ENCODE measurements around the gene PNMA8B. TPM values are rescaled to one million over a fixed set of nuclear protein-coding genes. Genes with fewer than 3 reads are reported as not detected.

The PNMA8B gene
- total and polyA plus RNA-seq, 2 donors (not counting 3 experiments of a cell fraction or from before 2014, with no cell fraction given), result 0.11 TPM; not detected in 1

DNA sequence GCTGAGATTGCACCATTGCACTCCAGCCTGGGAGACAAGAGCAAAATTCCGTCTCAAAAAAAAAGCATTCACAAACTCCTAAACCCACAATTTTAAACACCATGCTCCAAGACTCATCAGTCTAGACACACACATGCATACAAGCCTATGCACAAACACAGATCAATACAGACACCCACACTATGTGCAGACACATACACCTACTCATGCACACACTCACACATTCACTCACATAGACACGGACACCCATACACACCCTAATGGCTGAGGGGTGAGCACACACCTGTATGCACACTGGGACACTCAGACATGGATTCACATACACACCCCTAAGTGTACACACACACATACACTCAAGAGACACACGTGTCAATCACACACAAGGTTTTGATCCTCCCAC lies 9.3 kb downstream of the PNMA8B start:
- FAIRE-seq, result no peak

DNA sequence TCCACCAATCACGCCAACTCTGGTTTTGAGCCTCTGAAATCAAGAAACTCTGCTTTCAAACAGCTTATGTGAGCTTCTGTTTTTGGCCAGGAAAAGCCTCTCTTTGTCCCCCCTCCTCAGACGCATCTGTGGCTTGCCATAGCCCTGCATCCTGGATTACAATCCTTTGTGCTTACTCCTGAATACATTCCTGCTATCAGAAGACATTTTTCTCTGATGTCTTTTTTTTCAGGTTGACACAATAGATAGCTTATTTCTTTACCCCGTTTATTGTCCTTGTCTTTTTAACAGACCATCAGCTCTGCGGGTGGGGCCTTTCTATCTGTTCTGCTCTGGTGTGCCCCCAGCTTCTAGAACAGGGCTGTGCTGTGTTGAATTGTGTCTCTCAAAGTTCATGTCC lies 11.0 kb downstream of the PNMA8B start:
- no peak for FAIRE-seq
- no peaks in the 10 kb centered on the region for H4K20me1 ChIP-seq (replicated peaks; ENCODE audit: control insufficient read depth, extremely low read depth, insufficient read depth, low read length)
- CTCF ChIA-PET, result interaction anchor here (0.8 to 2.2 kb wide), 7 partner anchors 13 to 90 kb away, joined by 3 to 7 read pairs (median 4); no protein-coding TSS in a partner anchor
- peaks cover 9% of the 10 kb centered on the region for H3K4me1 ChIP-seq (ENCODE audit: control insufficient read depth, extremely low read depth, insufficient read depth, low read length)
- no peak overlapping the region for H3K4me2 ChIP-seq (ENCODE audit: insufficient read depth, low read length)
- H3K4me3 ChIP-seq (replicated peaks in 1 of 3; ENCODE audit: insufficient read depth in 1 of 3, low read depth in 1 of 3, low read length in 3 of 3), result no peak overlapping the region
- dilution Hi-C loops (cut with MboI; ENCODE audit: extremely low pct_ligation_motif_present, low sequenced_read_pairs), result no loop called here
- H3K27ac ChIP-seq (ENCODE audit: insufficient read depth, low read depth, low read length), result no peak overlapping the region
- no peak for DNase-seq (ENCODE audit: low read depth, low spot score)
- no peaks in the 10 kb centered on the region for H3K36me3 ChIP-seq (ENCODE audit: control insufficient read depth in 2 of 2, extremely low read depth in 1 of 2, insufficient read depth in 2 of 2, low read length in 2 of 2)
- no peak overlapping the region for H2AFZ ChIP-seq (ENCODE audit: low read depth, low read length)
- H3K79me2 ChIP-seq (ENCODE audit: control insufficient read depth, insufficient read depth, low read length), result no peaks in the 10 kb centered on the region
- intact Hi-C loops (cut with micrococcal nuclease), result no loop called here
- POLR2A ChIA-PET, result no interaction called here
- H3K9me3 ChIP-seq (replicated peaks; ENCODE audit: control insufficient read depth, insufficient read depth, low read length), result no peaks in the 10 kb centered on the region
- H3K9me1 ChIP-seq (replicated peaks; ENCODE audit: control insufficient read depth, extremely low read depth, insufficient read depth, low read length), result no peaks in the 10 kb centered on the region
- TF ChIP-seq GATA2 (IDR thresholded peaks at IDR 0.05; ENCODE audit: insufficient read depth, insufficient read length, low read depth, low read length) (no peak), JUN (IDR thresholded peaks at IDR 0.05; ENCODE audit: borderline replicate concordance, insufficient read depth, insufficient read length, low read depth) (no peak), POLR2AphosphoS5 (IDR thresholded peaks at IDR 0.05; ENCODE audit: insufficient read depth, low read depth, low read length) (no peak), FOS (IDR thresholded peaks at IDR 0.05; ENCODE audit: borderline replicate concordance, insufficient read depth, low read length) (no peak), POLR2A (IDR thresholded peaks at IDR 0.05; ENCODE audit: low read depth, low read length) (no peak), MYC (IDR thresholded peaks at IDR 0.05; ENCODE audit: low read depth, low read length) (no peak)
- TF ChIP-seq, protein P1, sequence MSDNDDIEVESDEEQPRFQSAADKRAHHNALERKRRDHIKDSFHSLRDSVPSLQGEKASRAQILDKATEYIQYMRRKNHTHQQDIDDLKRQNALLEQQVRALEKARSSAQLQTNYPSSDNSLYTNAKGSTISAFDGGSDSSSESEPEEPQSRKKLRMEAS (IDR thresholded peaks at IDR 0.05; ENCODE audit: insufficient read depth, insufficient read length), result no peak
- no TSS peak for BruUV-seq (replicated peaks)
- H3K9ac ChIP-seq (replicated peaks; ENCODE audit: extremely low read depth, insufficient read depth, low read length), result no peak overlapping the region
- H3K27me3 ChIP-seq (ENCODE audit: control insufficient read depth in 2 of 2, insufficient read depth in 2 of 2, low read length in 2 of 2), result peaks cover 19 to 21% of the 10 kb centered on the region in 2 experiments

More for the DNA sequence above, 9.3 kb downstream of the PNMA8B start:
- CTCF ChIA-PET, result interaction anchor here (1.0 kb wide), 1 partner anchor 206 kb away, joined by 3 read pairs; no protein-coding TSS in a partner anchor
- no peak for DNase-seq (ENCODE audit: low read depth, low spot score)
- TF ChIP-seq GATA2 (IDR thresholded peaks at IDR 0.05; ENCODE audit: insufficient read depth, insufficient read length, low read depth, low read length), result no peak
- TF ChIP-seq POLR2AphosphoS5 (IDR thresholded peaks at IDR 0.05; ENCODE audit: insufficient read depth, low read depth, low read length), result no peak
- no peak for TF ChIP-seq FOS (IDR thresholded peaks at IDR 0.05; ENCODE audit: borderline replicate concordance, insufficient read depth, low read length)
- Histone ChIP-seq H3K79me2 (ENCODE audit: control insufficient read depth, insufficient read depth, low read length) (no peaks in the 10 kb centered on the region), H3K4me1 (ENCODE audit: control insufficient read depth, extremely low read depth, insufficient read depth, low read length) (peaks cover 6% of the 10 kb centered on the region), H2AFZ (ENCODE audit: low read depth, low read length) (no peak overlapping the region), H3K27me3 (ENCODE audit: control insufficient read depth in 2 of 2, insufficient read depth in 2 of 2, low read length in 2 of 2) (peaks cover 34 to 36% of the 10 kb centered on the region in 2 experiments), H3K9ac (replicated peaks; ENCODE audit: extremely low read depth, insufficient read depth, low read length) (no peak overlapping the region), H3K36me3 (ENCODE audit: control insufficient read depth in 2 of 2, extremely low read depth in 1 of 2, insufficient read depth in 2 of 2, low read length in 2 of 2) (no peaks in the 10 kb centered on the region), H3K4me2 (ENCODE audit: insufficient read depth, low read length) (no peak overlapping the region), H3K4me3 (replicated peaks in 1 of 3; ENCODE audit: insufficient read depth in 1 of 3, low read depth in 1 of 3, low read length in 3 of 3) (no peak overlapping the region), H3K9me3 (replicated peaks; ENCODE audit: control insufficient read depth, insufficient read depth, low read length) (no peaks in the 10 kb centered on the region), H3K9me1 (replicated peaks; ENCODE audit: control insufficient read depth, extremely low read depth, insufficient read depth, low read length) (no peaks in the 10 kb centered on the region), H3K27ac (ENCODE audit: insufficient read depth, low read depth, low read length) (no peak overlapping the region), H4K20me1 (replicated peaks; ENCODE audit: control insufficient read depth, extremely low read depth, insufficient read depth, low read length) (no peaks in the 10 kb centered on the region)
- intact Hi-C loops (cut with micrococcal nuclease), result no loop called here
- POLR2A ChIA-PET, result no interaction called here
- dilution Hi-C loops (cut with MboI; ENCODE audit: extremely low pct_ligation_motif_present, low sequenced_read_pairs), result no loop called here
- no TSS peak for BruUV-seq (replicated peaks)

Measured in endothelial cell of umbilical vein (primary cell).